Activated CD8-positive, alpha-beta memory T cell treated with anti-CD3 and anti-CD28 coated beads for 4 hours (primary cell): ENCODE measurements around the gene DDIT4.
A peak's percentile ranks its signal among the peaks of the same experiment; 100 is the strongest.

ENCODE experiments used
- DNase-seq, 2 donors: peaks; one replicate each; pipeline ENCODE4 v3.0.0-alpha.2; 2020; ENCODE audit warnings: low read depth in 2 of 2

The DDIT4 gene

GRCh38 chr10:72316748-72317435, 43.2 kb downstream of the DDIT4 start:
- DNase-seq: no peak

- DNase-seq: no peak
Measured at GRCh38 chr10:72318418-72319262, 44.9 kb downstream of the DDIT4 start.

GRCh38 chr10:72319416-72320254, 45.9 kb downstream of the DDIT4 start:
- DNase-seq: peak; percentile 73 to 79

- no peak for DNase-seq
Measured at GRCh38 chr10:72320676-72321247, 47.0 kb downstream of the DDIT4 start.

GRCh38 chr10:72321248-72322029, 47.7 kb downstream of the DDIT4 start:
- DNase-seq: no peak

GRCh38 chr10:72322030-72322279, 48.2 kb downstream of the DDIT4 start:
- DNase-seq: no peak

- DNase-seq: no peak
Measured at GRCh38 chr10:72322280-72323058, 48.7 kb downstream of the DDIT4 start.

GRCh38 chr10:72323108-72323749, 49.5 kb downstream of the DDIT4 start:
- DNase-seq: no peak

GRCh38 chr10:72323771-72324191, 50.1 kb downstream of the DDIT4 start:
- DNase-seq: no peak
